CD4-positive, alpha-beta T cell treated with Interleukin-15 for 4 hours (primary cell): Measurements from ENCODE around the gene JSRP1.
A peak's percentile ranks its signal among the peaks of the same experiment; 100 is the strongest.

Experiments
- DNase-seq: peaks from one replicate; pipeline ENCODE4 v3.0.0-alpha.2; 2020; ENCODE audit warnings: low spot score

JSRP1 gene

GRCh38 chr19:2255982-2256685 lies at the start of gene JSRP1:
TSS of gene JSRP1 (minus strand) at chr19:2256417. CDS start at chr19:2255314, 1,103 bp downstream.
- DNase-seq: no peak

- no peak for DNase-seq
Observed at GRCh38 chr19:2305452-2306280, 49.4 kb upstream of the JSRP1 start.

- no peak for DNase-seq
Observed at GRCh38 chr19:2303211-2303798, 47.1 kb upstream of the JSRP1 start.

GRCh38 chr19:2302319-2303210 lies 46.3 kb upstream of the JSRP1 start:
- no peak for DNase-seq

- no peak for DNase-seq
Observed at GRCh38 chr19:2300533-2300932, 44.3 kb upstream of the JSRP1 start.

GRCh38 chr19:2296141-2296540 lies 39.9 kb upstream of the JSRP1 start:
- no peak for DNase-seq

GRCh38 chr19:2294687-2295335 lies 38.6 kb upstream of the JSRP1 start:
- no peak for DNase-seq

- no peak for DNase-seq
Observed at GRCh38 chr19:2291185-2291751, 35.1 kb upstream of the JSRP1 start.

GRCh38 chr19:2290441-2291184 lies 34.4 kb upstream of the JSRP1 start:
- no peak for DNase-seq

GRCh38 chr19:2289714-2290435 lies 33.7 kb upstream of the JSRP1 start:
- DNase-seq: peak; percentile 38

GRCh38 chr19:2288818-2289713 lies 32.8 kb upstream of the JSRP1 start:
- no peak for DNase-seq

- DNase-seq: no peak
Observed at GRCh38 chr19:2288338-2288817, 32.2 kb upstream of the JSRP1 start.

- no peak for DNase-seq
Observed at GRCh38 chr19:2287585-2288337, 31.5 kb upstream of the JSRP1 start.

- DNase-seq: no peak
Observed at GRCh38 chr19:2286402-2287140, 30.4 kb upstream of the JSRP1 start.

GRCh38 chr19:2283835-2284507 lies 27.8 kb upstream of the JSRP1 start:
- DNase-seq: no peak

- no peak for DNase-seq
Observed at GRCh38 chr19:2282862-2283237, 26.6 kb upstream of the JSRP1 start.
